ENCODE results near the gene SNRPA. TPM values are rescaled to one million over a fixed set of nuclear protein-coding genes. Genes with fewer than 3 reads are reported as not detected.

Gene SNRPA
- total RNA-seq, 2 experiments from 2014 or later: 214 to 315 TPM

DNA sequence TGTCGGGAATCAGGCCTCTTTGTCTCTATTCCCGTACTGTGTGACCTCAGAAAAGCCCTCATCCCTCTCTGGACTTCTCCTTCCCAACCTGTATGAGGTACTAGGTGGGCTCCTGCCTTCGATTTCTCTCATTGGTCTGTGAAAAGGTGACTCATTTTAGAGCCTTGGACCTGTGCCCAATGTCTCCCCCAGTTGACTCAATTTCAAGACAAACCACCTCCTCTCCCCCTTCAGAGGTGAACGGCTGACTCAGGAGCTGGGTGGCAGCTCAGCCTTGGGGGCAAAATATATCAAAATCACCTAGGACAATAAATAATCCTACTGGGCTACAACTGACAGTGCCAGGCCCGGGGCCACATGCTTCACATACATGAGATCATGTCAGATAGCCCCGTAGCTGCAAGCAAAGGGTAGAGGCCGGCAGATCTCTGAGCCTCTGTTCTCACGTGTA is 34.9 kb upstream of the SNRPA start:
- Histone ChIP-seq H3K9me3 (ENCODE audit: low read length) (no peaks in the 10 kb centered on the region), H3K36me3 (ENCODE audit: insufficient read depth, low read length) (0 out of 2 replicates have a peak, but pooled peaks cover 4% of the 10 kb centered on the region), H3K27ac (ENCODE audit: low read depth, low read length, poor library complexity, severe bottlenecking) (peak overlapping the region; percentile 72), H3K79me2 (ENCODE audit: insufficient read depth, low read depth, low read length) (peaks cover 25% of the 10 kb centered on the region), H3K4me2 (ENCODE audit: low read length) (peak overlapping the region; percentile 85), H3K4me3 (ENCODE audit: low read depth, low read length, poor library complexity, severe bottlenecking) (peak overlapping the region; percentile 70), H3K4me1 (ENCODE audit: insufficient read depth, low read length, poor library complexity, severe bottlenecking) (peaks cover 37% of the 10 kb centered on the region), H4K20me1 (ENCODE audit: insufficient read depth, low read length) (no peaks in the 10 kb centered on the region), H2AFZ (ENCODE audit: low read length) (peak overlapping the region; percentile 33; the same call in 1 of the 2 replicates), H3K9me2 (ENCODE audit: insufficient read depth, low read length) (no peaks in the 10 kb centered on the region)
- TF ChIP-seq, protein P1, sequence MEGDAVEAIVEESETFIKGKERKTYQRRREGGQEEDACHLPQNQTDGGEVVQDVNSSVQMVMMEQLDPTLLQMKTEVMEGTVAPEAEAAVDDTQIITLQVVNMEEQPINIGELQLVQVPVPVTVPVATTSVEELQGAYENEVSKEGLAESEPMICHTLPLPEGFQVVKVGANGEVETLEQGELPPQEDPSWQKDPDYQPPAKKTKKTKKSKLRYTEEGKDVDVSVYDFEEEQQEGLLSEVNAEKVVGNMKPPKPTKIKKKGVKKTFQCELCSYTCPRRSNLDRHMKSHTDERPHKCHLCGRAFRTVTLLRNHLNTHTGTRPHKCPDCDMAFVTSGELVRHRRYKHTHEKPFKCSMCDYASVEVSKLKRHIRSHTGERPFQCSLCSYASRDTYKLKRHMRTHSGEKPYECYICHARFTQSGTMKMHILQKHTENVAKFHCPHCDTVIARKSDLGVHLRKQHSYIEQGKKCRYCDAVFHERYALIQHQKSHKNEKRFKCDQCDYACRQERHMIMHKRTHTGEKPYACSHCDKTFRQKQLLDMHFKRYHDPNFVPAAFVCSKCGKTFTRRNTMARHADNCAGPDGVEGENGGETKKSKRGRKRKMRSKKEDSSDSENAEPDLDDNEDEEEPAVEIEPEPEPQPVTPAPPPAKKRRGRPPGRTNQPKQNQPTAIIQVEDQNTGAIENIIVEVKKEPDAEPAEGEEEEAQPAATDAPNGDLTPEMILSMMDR (conservative IDR thresholded peaks at IDR 0.05; ENCODE audit: low read length): no peak
- TF ChIP-seq EZH2phosphoT487 (IDR thresholded peaks at IDR 0.05; ENCODE audit: borderline replicate concordance, low read depth, low read length): no peak
- peak; percentile 46 for DNase-seq (ENCODE audit: low spot score)
- ChIA-PET POLR2A (no interaction called here), CTCF (ENCODE audit: unreplicated experiment) (no interaction called here)
- no TSS peak for BruUV-seq (replicated peaks)
- intact Hi-C loops (cut with micrococcal nuclease; ENCODE audit: unreplicated experiment): loop anchor here (1.0 to 2.0 kb wide), 2 partner anchors 61 to 83 kb away; partner anchors contain the start of gene EGLN2

DNA sequence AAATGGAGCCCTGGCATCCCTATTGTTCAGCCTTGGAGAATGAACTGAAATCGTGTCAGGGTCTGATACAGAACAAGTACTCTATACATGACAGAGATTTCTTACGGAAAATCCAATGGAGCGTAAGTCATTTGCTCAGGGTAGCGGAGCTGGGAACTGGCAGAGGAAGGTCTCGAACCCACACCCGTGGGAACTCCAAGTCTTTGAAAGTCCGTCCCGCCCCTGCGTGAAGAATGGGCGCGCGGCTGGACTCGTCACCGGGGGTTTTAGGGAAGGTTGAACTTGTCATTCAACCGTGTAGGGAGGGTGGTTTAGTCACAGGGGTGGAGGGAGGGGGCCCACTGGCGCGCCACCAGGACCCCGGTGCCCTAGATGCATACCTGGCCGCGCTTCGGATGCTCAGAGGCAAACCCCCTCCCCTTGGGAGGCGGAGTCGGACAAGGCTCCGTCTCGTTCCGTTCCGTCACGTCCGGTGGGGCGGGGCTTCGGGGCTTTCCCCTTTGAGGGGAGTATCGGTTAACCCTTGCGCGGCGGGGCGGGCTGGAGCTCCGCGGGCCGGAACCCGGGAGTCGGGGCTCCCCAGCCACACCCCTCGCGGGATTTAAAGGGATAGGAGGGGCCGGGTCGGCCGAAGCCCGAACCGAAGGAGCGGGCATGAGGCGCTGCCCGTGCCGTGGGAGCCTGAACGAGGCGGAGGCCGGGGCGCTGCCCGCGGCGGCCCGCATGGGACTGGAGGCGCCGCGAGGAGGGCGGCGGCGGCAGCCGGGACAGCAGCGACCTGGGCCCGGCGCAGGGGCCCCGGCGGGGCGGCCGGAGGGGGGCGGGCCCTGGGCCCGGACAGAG is 34.3 kb upstream of the SNRPA start, which contains the start of the genes COQ8B and ITPKC:
Gene COQ8B, minus strand, starts transcription at position 405 of the 843 bp plus-strand sequence. CDS start 2,254 bp downstream, outside the sequence.
Gene ITPKC, plus strand, starts transcription at position 631 of the 843 bp plus-strand sequence. Its CDS starts 24 bp downstream, at position 655.
- H4K20me1 ChIP-seq (ENCODE audit: insufficient read depth, low read length): no peaks in the 10 kb centered on the region
- POLR2A ChIA-PET: no interaction called here
- H3K79me2 ChIP-seq (ENCODE audit: insufficient read depth, low read depth, low read length): peaks cover 25% of the 10 kb centered on the region
- peak; percentile 99 for DNase-seq (ENCODE audit: low spot score)
- H2AFZ ChIP-seq (ENCODE audit: low read length): peak within 1 kb of the TSS; percentile 78; the same call in 1 of the 2 replicates
- H3K4me3 ChIP-seq (ENCODE audit: low read depth, low read length, poor library complexity, severe bottlenecking): peak within 1 kb of the TSS; percentile 70
- H3K4me1 ChIP-seq (ENCODE audit: insufficient read depth, low read length, poor library complexity, severe bottlenecking): peaks cover 37% of the 10 kb centered on the region
- H3K27ac ChIP-seq (ENCODE audit: low read depth, low read length, poor library complexity, severe bottlenecking): peak within 1 kb of the TSS; percentile 72
- no peaks in the 10 kb centered on the region for H3K36me3 ChIP-seq (ENCODE audit: insufficient read depth, low read length)
- H3K9me2 ChIP-seq (ENCODE audit: insufficient read depth, low read length): no peaks in the 10 kb centered on the region
- intact Hi-C loops (cut with micrococcal nuclease; ENCODE audit: unreplicated experiment): loop anchor here (1.0 to 2.0 kb wide), 2 partner anchors 61 to 82 kb away; partner anchors contain the start of gene EGLN2
- TF ChIP-seq, protein P1 (conservative IDR thresholded peaks at IDR 0.05; ENCODE audit: low read length): no peak
- TF ChIP-seq EZH2phosphoT487 (IDR thresholded peaks at IDR 0.05; ENCODE audit: borderline replicate concordance, low read depth, low read length): no peak
- H3K9me3 ChIP-seq (ENCODE audit: low read length): no peaks in the 10 kb centered on the region
- peak within 1 kb of the TSS; percentile 99 for H3K4me2 ChIP-seq (ENCODE audit: low read length)
- BruUV-seq (replicated peaks): TSS peak; percentile 81
- CTCF ChIA-PET (ENCODE audit: unreplicated experiment): no interaction called here

Measured in OCI-LY7 (cell line).